ENCODE results near the gene SCAMP2.

Gene SCAMP2

GRCh38 chr15:74815121-74815934 is 57.8 kb downstream of the SCAMP2 start:
- DNase-seq, result no peak

DNA sequence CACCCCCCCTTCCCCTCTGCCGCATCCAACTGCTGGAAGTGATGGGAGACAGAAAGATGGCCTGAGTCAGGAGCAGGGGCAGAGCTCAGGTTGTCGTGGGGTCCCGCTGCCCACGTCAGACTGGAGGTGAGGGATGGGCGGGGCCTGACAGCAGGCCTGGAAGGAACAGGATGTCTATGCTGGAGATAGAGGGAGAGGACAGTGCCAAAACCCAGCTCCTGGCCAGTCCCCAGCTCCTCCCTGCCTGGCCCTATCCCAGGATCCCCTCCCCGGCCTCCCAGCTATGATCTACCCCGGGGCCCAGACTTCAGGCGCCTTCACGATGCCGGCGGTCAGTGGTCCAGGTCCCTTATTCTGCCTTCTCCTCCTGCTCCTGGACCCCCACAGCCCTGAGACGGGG is 60.6 kb downstream of the SCAMP2 start, which contains the start of gene LMAN1L:
Gene LMAN1L (plus strand): TSS at position 303 of the 400 bp plus-strand sequence. CDS start 20 bp downstream, at position 323.
- DNase-seq, result no peak

DNA sequence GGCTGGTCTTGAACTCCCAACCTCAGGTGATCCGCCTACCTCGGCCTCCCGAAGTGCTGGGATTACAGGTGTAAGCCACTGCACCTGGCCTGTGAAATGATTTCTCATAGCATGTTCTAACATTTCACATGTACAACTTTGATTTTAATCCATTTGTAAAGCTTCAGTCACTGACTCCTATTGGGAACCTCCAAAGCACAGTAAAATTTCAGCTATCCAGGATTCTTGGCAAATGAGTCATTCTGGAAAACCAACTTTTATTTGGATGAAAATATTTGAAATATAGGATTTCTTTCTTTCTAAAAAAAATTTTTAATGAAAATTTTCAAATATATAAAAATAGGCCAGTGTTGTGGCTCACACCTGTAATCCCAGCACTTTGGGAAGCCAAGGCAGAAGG is 63.2 kb downstream of the SCAMP2 start:
- no peak for DNase-seq

- DNase-seq, result no peak
Measured at GRCh38 chr15:74809242-74809641, 63.9 kb downstream of the SCAMP2 start.

GRCh38 chr15:74808840-74809229 is 64.3 kb downstream of the SCAMP2 start:
- DNase-seq, result no peak

- DNase-seq, result no peak
Measured at GRCh38 chr15:74808078-74808839, 64.9 kb downstream of the SCAMP2 start.

DNA sequence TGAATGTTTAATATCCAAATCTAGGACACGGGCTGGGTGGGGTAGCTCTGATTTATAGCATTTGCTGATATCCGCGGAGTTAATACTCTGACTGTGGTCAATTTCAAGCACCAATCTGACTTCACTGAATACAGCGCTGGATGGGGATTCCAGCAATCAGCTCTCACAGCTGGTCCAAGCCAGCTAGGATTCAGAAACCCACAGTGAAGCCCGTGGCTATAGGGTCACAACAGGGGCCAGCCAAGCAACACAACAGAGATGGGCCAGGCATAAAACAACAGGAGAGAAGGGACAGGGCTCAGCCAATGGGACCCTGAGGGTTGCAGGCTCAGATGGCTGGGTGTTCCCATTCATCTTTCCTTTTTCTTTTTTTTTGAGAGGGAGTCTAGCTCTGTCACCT is 65.9 kb downstream of the SCAMP2 start:
- DNase-seq, result no peak

DNA sequence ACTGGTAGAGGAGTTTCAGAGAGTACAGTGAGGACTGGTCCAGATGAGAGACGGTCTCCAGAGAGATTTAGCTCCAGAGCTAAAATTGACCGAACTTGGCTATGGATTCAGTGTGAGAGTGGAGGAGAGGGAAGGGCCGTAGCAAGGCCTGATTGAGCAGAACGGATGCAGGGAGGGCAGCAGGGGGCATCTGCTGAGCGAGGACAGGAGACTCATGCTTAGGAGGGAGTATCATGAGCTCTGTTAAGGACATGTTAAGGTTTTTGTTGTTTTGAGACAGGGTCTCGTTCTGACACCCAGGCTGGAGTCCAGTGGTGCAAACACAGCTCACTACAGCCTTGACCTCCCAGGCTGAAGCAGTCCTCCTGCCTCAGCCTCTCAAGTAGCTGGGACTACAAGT is 68.2 kb downstream of the SCAMP2 start:
- no peak for DNase-seq

GRCh38 chr15:74802862-74803447 is 70.2 kb downstream of the SCAMP2 start:
- no peak for DNase-seq

- no peak for DNase-seq
Measured at GRCh38 chr15:74802290-74802689, 70.9 kb downstream of the SCAMP2 start.

GRCh38 chr15:74801311-74801997 is 71.7 kb downstream of the SCAMP2 start:
- DNase-seq, result no peak

DNA sequence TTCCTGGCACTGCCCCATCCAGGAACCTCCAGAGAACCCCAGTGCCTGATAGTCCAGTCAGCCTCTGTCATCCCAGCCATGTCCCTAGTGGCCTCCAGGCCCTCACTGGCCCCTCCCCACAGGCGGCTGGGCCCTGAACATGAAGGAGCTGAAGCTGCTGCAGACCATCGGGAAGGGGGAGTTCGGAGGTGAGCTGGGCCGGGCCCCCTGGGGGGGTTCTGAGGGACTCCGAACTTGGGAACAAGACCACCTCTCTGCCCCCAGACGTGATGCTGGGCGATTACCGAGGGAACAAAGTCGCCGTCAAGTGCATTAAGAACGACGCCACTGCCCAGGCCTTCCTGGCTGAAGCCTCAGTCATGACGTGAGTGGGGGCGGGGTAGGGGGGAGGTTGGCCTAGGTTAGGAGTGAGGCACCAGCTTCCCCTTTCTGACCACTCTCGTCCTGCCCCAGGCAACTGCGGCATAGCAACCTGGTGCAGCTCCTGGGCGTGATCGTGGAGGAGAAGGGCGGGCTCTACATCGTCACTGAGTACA is 72.5 kb downstream of the SCAMP2 start:
- no peak for DNase-seq

GRCh38 chr15:74799856-74800558 is 73.2 kb downstream of the SCAMP2 start:
- no peak for DNase-seq

- DNase-seq, result no peak
Measured at GRCh38 chr15:74799255-74799855, 73.8 kb downstream of the SCAMP2 start.

DNA sequence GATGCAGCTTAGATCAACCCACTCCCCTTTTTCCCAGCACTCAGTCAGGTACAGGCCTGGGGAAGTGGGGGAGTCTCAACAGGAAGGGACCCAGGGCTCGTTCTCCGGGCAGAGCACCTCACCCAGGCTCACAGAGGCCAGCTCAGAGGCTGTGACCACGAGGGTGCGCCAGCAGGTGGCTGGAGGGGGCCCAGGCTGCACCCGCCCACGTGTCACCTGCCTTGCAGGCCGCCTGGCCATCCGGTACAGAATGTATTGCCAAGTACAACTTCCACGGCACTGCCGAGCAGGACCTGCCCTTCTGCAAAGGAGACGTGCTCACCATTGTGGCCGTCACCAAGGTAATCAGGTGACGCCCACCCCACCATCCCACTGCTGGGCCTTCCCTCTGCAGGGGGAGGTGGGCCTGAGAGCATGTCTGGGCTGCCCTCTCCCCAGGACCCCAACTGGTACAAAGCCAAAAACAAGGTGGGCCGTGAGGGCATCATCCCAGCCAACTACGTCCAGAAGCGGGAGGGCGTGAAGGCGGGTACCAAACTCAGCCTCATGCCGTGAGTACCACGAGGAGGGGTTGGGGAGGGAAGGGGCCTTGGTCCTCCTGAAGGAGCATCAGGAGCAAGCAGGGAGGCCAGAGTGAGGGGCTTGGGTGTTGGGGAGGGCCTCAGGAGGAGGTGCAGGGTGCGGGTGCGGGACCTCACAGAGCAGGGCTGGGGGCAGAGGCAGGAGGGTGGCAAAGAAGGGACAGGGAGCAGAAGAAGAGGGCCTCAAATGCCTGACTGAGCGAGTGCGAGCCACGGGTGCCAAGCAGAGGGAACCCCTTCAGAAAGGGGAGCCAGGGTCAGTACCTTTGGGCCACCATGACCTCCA is 74.5 kb downstream of the SCAMP2 start:
- no peak for DNase-seq

- DNase-seq, result no peak
Measured at GRCh38 chr15:74795966-74796625, 77.1 kb downstream of the SCAMP2 start.

GRCh38 chr15:74794970-74795349 is 78.2 kb downstream of the SCAMP2 start:
- no peak for DNase-seq

DNA sequence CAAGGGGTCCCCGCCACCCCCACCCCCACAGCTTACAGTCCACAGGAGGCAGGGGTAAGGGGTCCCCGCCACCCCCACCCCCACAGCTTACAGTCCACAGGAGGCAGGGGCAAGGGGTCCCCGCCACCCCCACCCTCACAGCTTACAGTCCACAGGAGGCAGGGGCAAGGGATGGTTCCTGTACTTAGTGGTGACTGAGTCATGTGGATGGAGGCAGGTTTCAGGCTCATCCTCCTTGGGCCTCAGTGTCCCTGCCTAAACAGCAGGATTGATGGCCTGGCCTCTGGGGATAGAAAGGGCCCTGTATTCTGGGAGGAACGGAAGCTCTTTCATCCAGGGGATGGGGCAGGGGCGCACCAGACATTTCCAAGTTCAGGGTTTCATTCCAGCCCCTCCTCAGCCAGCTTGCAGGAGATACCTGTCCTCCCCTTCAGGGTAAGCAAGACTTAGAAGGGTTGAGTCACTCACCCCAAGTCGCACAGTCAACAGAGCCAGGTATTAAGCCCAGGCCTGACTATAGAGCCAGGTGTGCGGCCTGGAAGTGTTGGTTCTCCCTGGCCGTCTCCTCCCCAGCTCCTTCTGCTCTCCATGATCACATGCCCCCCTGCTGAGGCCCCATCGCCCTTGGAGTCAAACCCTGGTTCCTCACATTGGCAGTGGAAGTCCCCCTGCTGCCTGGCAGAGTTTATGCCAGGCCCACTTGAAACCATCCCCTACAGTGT is 78.8 kb downstream of the SCAMP2 start:
- DNase-seq, result no peak
